Measurements from ENCODE around the gene ZNF554.

Gene ZNF554

DNA sequence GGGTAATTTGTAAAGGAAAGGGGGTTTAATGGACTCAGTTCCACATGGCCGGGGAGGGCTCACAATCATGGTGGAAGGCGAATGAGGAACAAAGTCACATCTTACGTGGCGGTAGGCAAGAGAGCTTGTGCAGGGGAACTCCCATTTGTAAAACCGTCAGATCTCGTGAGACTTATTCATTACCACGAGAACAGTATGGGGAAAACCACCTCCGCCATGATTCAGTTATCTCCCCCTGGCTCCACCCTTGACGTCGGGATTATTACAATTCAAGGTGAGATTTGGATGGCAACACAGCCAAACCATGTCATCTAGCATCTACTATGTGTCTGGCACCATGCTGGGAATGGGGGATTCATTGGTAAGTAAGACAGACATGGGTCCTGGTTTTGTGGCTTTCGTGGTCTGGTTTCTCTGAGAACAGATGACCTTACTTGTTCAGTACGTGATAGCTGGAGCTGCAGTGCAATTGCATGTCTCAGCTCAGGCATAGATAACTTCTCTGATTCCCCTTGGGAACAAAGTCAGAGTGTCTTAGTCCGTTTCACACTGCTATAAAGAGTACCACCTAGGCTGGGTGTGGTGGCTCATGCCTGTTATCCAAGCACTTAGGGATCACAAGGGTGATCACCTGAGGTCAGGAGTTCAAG is 8.3 kb downstream of the ZNF554 start:
- Histone ChIP-seq H3K4me2 (ENCODE audit: low read length) (no peak overlapping the region), H3K27me3 (ENCODE audit: control insufficient read depth, low read length) (no peaks in the 10 kb centered on the region), H3F3A (ENCODE audit: control insufficient read depth, insufficient read depth) (no peaks in the 10 kb centered on the region), H4K20me1 (ENCODE audit: control insufficient read depth, insufficient read depth, low read depth, low read length) (no peaks in the 10 kb centered on the region), H3K36me3 (ENCODE audit: control insufficient read depth, low read length) (no peaks in the 10 kb centered on the region), H3K4me3 (ENCODE audit: low read length) (no peak overlapping the region), H3K27ac (ENCODE audit: low read depth, low read length) (no peak overlapping the region), H3K79me2 (ENCODE audit: control insufficient read depth, low read length) (no peaks in the 10 kb centered on the region), H3K9me2 (replicated peaks; ENCODE audit: control insufficient read depth, low read length) (no peaks in the 10 kb centered on the region), H3K4me1 (ENCODE audit: control insufficient read depth, low read length) (no peaks in the 10 kb centered on the region; the same call in 1 of the 2 replicates), H3K9me3 (ENCODE audit: control insufficient read depth, insufficient read depth, low read length) (peaks cover 8% of the 10 kb centered on the region; the same call in 1 of the 2 replicates)
- TF ChIP-seq, protein P1, sequence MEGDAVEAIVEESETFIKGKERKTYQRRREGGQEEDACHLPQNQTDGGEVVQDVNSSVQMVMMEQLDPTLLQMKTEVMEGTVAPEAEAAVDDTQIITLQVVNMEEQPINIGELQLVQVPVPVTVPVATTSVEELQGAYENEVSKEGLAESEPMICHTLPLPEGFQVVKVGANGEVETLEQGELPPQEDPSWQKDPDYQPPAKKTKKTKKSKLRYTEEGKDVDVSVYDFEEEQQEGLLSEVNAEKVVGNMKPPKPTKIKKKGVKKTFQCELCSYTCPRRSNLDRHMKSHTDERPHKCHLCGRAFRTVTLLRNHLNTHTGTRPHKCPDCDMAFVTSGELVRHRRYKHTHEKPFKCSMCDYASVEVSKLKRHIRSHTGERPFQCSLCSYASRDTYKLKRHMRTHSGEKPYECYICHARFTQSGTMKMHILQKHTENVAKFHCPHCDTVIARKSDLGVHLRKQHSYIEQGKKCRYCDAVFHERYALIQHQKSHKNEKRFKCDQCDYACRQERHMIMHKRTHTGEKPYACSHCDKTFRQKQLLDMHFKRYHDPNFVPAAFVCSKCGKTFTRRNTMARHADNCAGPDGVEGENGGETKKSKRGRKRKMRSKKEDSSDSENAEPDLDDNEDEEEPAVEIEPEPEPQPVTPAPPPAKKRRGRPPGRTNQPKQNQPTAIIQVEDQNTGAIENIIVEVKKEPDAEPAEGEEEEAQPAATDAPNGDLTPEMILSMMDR (IDR thresholded peaks at IDR 0.05; ENCODE audit: low read depth, low read length, poor library complexity, severe bottlenecking), result no peak
- TF ChIP-seq EZH2phosphoT487 (IDR thresholded peaks at IDR 0.05; ENCODE audit: borderline replicate concordance, low read length), result no peak

DNA sequence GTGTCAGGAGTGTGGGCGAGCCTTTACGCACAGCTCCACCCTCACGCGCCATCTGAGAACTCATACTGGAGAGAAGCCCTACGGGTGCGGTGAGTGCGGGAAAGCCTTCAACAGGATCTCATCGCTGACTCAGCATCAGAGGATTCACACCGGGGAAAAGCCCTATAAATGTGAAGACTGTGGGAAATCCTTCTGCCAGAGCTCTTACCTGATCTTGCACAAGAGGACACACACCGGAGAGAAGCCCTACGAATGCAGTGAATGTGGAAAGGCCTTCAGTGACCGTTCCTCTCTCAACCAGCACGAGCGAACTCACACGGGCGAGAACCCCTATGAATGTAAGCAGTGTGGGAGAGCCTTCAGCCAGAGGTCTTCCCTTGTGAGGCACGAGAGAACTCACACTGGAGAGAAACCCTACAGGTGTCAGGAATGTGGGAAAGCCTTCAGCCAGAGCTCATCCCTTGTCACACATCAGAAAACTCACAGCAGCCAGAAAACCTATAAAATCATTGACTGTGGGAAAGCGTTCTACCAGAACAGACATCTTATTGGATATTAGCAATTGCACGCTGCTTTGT is 14.7 kb downstream of the ZNF554 start:
- H3K27me3 ChIP-seq (ENCODE audit: control insufficient read depth, low read length), result no peaks in the 10 kb centered on the region
- H3K4me3 ChIP-seq (ENCODE audit: low read length), result no peak overlapping the region
- no peaks in the 10 kb centered on the region for H4K20me1 ChIP-seq (ENCODE audit: control insufficient read depth, insufficient read depth, low read depth, low read length)
- H3K36me3 ChIP-seq (ENCODE audit: control insufficient read depth, low read length), result peaks cover 7% of the 10 kb centered on the region; the same call in 1 of the 2 replicates
- no peaks in the 10 kb centered on the region for H3F3A ChIP-seq (ENCODE audit: control insufficient read depth, insufficient read depth)
- H3K79me2 ChIP-seq (ENCODE audit: control insufficient read depth, low read length), result no peaks in the 10 kb centered on the region
- H3K4me1 ChIP-seq (ENCODE audit: control insufficient read depth, low read length), result no peaks in the 10 kb centered on the region
- H3K9me3 ChIP-seq (ENCODE audit: control insufficient read depth, insufficient read depth, low read length), result peaks cover 37% of the 10 kb centered on the region
- H3K27ac ChIP-seq (ENCODE audit: low read depth, low read length), result no peak overlapping the region
- TF ChIP-seq EZH2phosphoT487 (IDR thresholded peaks at IDR 0.05; ENCODE audit: borderline replicate concordance, low read length), result no peak
- TF ChIP-seq, protein P1 (IDR thresholded peaks at IDR 0.05; ENCODE audit: low read depth, low read length, poor library complexity, severe bottlenecking), result no peak
- no peak overlapping the region for H3K4me2 ChIP-seq (ENCODE audit: low read length)
- no peaks in the 10 kb centered on the region for H3K9me2 ChIP-seq (replicated peaks; ENCODE audit: control insufficient read depth, low read length)

DNA sequence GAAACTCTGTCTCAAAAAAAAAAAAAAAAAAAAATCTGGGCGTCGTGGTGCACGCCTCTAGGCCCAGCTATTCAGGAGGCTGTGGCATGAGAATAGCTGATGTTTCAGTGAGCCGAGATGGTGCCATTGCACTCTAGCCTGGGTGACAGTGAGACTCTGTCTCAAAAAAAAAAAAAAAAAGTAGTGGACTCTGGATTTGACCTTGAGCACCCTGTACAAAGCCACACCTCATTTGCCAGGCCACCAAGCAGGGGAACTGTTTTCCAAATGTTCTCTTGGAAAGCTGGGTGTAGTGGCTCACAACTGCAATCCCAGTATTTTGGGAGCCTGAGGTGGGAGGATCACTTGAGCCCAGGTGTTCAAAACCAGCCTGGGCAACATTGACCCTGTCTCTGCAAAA is 17.8 kb downstream of the ZNF554 start:
- no peaks in the 10 kb centered on the region for H4K20me1 ChIP-seq (ENCODE audit: control insufficient read depth, insufficient read depth, low read depth, low read length)
- peaks cover 4% of the 10 kb centered on the region; the same call in 1 of the 2 replicates for H3K79me2 ChIP-seq (ENCODE audit: control insufficient read depth, low read length)
- H3K27ac ChIP-seq (ENCODE audit: low read depth, low read length), result no peak overlapping the region
- H3K4me1 ChIP-seq (ENCODE audit: control insufficient read depth, low read length), result peaks cover 12% of the 10 kb centered on the region
- peaks cover 3% of the 10 kb centered on the region; the same call in 1 of the 2 replicates for H3F3A ChIP-seq (ENCODE audit: control insufficient read depth, insufficient read depth)
- no peaks in the 10 kb centered on the region for H3K9me2 ChIP-seq (replicated peaks; ENCODE audit: control insufficient read depth, low read length)
- no peak overlapping the region for H3K4me3 ChIP-seq (ENCODE audit: low read length)
- H3K27me3 ChIP-seq (ENCODE audit: control insufficient read depth, low read length), result no peaks in the 10 kb centered on the region
- no peak for TF ChIP-seq EZH2phosphoT487 (IDR thresholded peaks at IDR 0.05; ENCODE audit: borderline replicate concordance, low read length)
- TF ChIP-seq, protein P1 (IDR thresholded peaks at IDR 0.05; ENCODE audit: low read depth, low read length, poor library complexity, severe bottlenecking), result no peak
- peaks cover 34% of the 10 kb centered on the region for H3K9me3 ChIP-seq (ENCODE audit: control insufficient read depth, insufficient read depth, low read length)
- no peak overlapping the region for H3K4me2 ChIP-seq (ENCODE audit: low read length)
- peaks cover 7% of the 10 kb centered on the region; the same call in 1 of the 2 replicates for H3K36me3 ChIP-seq (ENCODE audit: control insufficient read depth, low read length)

Measured in DOHH2 (cell line).